HFF-Myc (cell line): Measurements from ENCODE around the gene PKIG.

Experiments used
- DNase-seq: peaks from one replicate; pipeline ENCODE4 v3.0.0-alpha.2; 2011; ENCODE audit warnings: low read depth; ENCODE audit errors: extremely low read depth
- H3K4me3 ChIP-seq: replicated peaks from 2 replicates; pipeline ENCODE4 v1.5.1; 2011; ENCODE audit warnings: low read depth, mild to moderate bottlenecking, control low read depth, low read length
- TF ChIP-seq, protein P1 (sequence below): IDR thresholded peaks from 2 replicates; pipeline ENCODE4 v1.5.1; 2012; ENCODE audit warnings: mild to moderate bottlenecking, low read depth, low read length, control low read depth; ENCODE audit errors: missing control alignments

PKIG gene

DNA sequence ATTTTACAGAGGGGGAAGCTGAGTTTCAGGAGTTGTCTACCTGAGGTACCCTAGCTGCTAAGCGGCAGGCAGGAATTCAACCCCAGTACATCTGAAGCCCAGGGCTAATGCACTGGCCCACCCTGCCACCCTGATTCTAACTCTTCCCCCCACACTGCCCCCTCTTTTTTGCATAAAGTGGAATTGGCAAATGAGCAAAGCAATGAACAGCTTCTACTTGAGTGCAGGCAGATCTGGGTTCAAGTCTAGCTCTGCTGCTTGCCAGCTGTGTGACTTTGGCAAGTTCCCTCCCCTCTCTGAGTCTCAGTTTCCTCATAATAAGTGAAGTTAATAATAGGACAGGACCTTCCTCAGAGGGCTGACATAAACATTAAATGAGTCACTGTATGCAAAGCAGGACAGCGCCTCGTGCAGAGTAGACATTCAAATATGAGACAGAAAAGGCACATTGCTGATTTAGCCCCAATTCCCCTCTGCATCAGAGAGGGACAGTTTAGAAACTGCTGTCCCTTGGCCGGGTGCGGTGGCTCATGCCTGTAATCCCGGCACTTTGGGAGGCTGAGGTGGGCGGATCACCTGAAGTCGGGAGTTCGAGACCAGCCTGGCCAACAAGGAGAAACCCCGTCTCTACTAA, 64.4 kb downstream of the PKIG start:
- no peak overlapping the region for H3K4me3 ChIP-seq
- TF ChIP-seq, protein P1, sequence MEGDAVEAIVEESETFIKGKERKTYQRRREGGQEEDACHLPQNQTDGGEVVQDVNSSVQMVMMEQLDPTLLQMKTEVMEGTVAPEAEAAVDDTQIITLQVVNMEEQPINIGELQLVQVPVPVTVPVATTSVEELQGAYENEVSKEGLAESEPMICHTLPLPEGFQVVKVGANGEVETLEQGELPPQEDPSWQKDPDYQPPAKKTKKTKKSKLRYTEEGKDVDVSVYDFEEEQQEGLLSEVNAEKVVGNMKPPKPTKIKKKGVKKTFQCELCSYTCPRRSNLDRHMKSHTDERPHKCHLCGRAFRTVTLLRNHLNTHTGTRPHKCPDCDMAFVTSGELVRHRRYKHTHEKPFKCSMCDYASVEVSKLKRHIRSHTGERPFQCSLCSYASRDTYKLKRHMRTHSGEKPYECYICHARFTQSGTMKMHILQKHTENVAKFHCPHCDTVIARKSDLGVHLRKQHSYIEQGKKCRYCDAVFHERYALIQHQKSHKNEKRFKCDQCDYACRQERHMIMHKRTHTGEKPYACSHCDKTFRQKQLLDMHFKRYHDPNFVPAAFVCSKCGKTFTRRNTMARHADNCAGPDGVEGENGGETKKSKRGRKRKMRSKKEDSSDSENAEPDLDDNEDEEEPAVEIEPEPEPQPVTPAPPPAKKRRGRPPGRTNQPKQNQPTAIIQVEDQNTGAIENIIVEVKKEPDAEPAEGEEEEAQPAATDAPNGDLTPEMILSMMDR, result no peak
- DNase-seq, result peak; percentile 24

DNA sequence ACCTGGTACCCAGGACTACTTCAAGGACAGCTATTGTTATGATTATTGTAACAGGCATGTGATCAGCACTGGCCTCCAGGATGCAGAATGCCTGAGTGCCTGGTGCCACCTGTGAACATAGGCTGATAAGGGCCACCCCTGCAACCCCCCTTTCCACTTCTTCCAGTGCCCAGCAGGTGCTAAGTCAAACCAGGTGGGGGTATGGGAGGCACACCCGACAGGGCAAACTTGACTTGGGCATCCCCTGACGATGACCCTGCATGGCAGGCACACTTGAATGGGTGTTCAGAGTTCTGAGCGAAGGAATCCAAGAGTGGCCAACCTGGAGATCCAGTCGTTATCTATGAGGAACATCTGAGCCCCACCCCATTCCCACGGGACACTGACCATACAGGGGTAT, 65.7 kb downstream of the PKIG start:
- TF ChIP-seq, protein P1, result no peak
- DNase-seq, result no peak
- no peak overlapping the region for H3K4me3 ChIP-seq

DNA sequence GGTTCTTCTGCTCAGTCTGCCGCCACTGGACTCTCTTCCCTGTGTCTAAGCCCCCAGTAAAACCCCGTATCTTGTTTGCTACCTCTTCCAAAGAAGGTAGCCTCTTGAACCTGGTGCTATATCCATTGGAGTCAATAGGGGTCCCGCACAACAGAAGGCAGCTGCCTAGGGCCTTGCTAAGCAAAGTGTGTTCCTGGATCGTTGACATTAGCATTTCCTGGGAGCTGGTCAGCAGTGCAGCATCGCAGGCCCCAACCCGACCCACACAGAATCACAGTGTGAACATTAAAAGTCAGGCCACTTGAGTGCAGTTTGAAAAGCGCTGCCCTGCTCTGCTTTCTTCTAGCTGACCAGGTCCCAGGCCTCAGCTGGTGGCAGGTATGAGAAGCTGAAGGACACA, 66.2 kb downstream of the PKIG start:
- TF ChIP-seq, protein P1, result no peak
- DNase-seq, result no peak
- no peak overlapping the region for H3K4me3 ChIP-seq

DNA sequence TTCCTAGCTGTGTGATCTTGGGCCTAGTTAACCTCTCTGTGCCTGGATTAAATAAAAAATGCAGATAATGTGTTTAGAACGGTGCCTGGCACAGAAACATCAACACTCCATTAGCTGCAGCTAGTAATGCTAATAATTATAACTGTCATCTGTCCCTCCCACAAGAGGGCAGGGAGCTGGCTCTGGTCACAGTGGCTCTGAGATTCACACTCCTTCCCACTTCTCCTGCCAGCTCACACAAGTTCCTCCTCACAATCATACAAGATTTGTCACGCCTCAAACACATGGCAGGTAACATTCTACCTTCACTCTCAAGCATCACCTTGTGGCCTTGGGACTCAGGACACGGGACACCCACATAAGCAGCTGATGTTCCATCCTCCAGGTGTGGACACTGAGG, 66.7 kb downstream of the PKIG start:
- DNase-seq, result no peak
- TF ChIP-seq, protein P1, result no peak
- no peak overlapping the region for H3K4me3 ChIP-seq

DNA sequence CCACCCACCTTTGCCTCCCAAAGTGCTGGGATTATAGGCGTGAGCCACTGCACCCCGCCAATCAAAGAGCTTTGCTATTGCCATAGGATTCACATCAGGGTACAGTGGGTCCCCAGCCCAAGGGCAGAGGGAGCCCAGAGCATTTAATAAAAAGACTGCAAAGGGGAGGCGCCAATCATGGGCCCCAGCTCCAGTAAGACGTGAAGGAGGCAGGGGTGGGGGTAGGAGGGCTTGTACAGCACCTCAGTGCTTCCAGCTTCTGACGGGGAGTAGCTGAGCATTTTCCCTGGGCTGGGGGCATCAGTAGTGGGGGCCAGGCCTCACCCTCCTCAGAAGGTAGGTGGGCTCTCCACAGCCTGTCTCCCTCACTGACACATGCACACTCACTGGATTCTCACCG, 67.6 kb downstream of the PKIG start:
- DNase-seq, result no peak
- no peak overlapping the region for H3K4me3 ChIP-seq
- TF ChIP-seq, protein P1, result no peak

DNA sequence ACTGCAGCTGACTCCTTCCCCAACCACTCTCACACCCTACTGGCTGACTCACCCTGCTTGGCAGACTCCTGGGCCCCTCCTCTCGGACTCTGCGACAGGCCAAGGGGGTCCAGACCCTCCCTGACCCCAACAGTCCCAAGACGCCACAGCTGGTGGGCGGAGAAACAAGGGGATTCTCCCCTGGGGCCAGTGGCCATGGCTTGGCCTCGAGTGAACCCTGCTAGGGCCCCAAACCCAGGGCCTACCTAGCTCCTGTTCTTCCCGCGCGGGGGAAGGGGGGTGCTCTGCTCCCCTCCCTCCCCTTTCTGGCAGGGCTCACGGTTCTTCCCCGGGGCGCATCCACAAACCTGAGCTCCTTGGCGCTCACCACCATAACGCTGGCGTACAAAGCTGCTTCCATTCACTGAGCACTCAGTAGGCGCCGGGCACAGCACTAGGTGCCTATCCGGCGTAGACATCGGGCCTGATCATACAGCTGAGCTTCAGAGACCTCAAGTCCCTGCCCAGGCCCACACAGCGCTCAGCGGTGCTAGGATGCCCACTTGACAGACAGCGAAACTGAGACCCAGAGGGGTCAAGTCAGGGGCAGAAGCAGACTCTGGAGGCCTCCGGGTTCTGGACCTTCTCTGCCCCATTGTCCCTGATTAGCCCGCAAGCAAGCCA, 68.5 kb downstream of the PKIG start:
- H3K4me3 ChIP-seq, result peak overlapping the region; percentile 47
- no peak for DNase-seq
- TF ChIP-seq, protein P1, result no peak

DNA sequence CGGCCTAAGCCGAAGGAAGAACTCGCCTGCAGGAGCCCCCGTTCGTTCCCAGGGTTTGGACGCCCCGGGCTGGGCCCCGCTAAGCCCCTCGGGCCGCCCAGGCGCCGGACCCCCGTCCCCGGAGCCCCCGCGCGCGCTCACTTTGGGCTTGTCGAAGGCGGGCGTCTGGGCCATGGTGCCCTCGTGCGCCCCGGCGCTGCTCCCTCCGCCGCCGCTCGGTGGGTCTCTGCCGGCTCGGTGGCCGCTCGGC, 69.0 kb downstream of the PKIG start:
- no peak for DNase-seq

More for the DNA sequence above, 69.0 kb downstream of the PKIG start:
- TF ChIP-seq, protein P1, result no peak
- H3K4me3 ChIP-seq, result peak overlapping the region; percentile 47
